Stimulated activated CD8-positive, alpha-beta memory T cell treated with anti-CD3 and anti-CD28 coated beads, Interleukin-4, amount 100 ng/mL, for 48 hours (primary cell): ENCODE results near the gene GABARAP.

Source experiments
- DNase-seq: peaks from one replicate; pipeline ENCODE4 v3.0.0-alpha.2; 2020

The GABARAP gene

DNA sequence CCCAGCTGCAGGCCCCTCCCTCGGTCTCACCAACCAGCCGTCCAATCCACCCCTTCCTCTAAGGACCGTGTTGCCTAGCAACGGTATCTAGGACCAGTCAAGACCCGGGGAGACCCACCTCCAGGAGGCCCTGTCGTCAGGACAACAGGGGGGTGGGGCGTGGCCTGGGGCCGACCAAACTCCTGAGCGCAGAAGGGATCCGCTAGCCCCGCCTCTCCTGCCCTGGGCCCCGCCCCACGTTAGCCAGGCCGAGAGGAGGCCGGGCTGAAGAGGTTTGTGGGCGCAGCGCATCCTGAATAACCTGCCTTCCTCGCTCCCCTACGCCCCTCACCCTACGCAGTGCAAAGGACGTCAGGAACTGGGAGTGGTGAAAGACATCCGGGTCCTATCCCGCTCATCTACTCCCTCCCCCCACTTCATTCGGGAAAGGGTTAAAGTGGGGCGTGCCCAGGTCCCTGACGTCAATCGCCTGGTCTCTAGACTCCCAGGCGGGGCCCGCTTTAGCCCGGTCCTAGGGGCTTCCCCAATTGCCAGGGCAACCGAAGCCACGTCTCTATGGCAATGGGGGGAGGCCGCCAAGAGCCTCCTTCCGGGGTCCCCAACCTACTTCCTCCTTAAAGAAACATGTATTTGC is 37.3 kb downstream of the GABARAP start:
- DNase-seq = peak; percentile 96

- no peak for DNase-seq
Observed at GRCh38 chr17:7204336-7204735, 37.9 kb downstream of the GABARAP start.

DNA sequence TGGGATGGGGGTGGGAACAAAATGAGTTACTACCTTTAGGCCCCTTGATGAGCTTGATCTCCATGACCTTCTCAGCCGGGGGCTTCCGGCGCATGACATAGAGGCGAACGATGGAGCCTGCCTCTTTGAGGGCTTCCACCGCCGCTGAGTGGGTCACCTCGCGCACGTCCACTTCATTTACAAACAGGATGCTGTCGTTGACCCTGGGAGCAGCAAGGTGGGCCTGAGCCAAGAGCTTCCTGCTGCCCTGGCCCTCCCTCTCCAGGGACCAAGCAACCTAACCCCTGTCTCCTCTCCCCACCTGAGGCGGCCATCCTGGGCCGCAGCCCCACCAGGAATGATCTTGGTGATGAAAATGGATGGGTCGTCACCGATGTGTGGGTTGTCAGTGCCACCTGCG is 38.9 kb downstream of the GABARAP start:
- DNase-seq = no peak

GRCh38 chr17:7196651-7197401 is 45.4 kb downstream of the GABARAP start:
- no peak for DNase-seq

GRCh38 chr17:7195971-7196370 is 46.3 kb downstream of the GABARAP start:
- DNase-seq = no peak

GRCh38 chr17:7192271-7192937 is 49.8 kb downstream of the GABARAP start:
- no peak for DNase-seq

DNA sequence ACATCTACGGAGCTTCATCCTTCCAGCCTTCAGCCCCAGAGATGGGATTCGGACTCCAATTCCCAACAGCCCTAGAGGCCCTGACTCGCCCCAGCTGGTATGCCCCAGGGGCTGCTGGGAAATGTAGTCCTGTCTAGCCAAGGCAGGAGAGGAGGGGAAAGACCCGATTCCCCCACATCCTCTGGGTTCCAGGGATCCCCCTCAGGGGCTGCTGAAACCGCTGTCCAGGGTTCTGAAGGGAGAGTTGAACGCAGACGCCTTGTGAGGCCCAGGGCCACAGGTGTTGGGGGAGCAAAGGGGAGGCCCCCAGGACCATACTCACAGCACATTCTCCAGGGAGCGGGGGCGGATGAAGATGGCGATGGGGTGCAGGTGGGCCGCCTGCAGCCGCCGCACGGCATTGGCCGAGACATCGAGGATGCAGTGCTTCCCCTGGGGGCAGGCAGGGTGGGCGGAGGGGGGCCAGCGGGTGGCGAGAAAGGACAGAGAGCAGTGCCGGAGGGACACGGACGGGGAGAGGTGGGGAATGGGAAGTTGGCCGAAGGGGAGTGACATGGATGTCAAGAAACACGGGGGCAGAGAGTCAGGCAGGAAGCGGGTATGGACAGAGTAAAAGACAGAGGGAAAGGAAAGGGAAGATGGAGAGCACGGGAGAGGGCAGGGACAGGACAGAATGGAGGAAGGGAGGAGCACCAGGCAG is 50.5 kb downstream of the GABARAP start:
- DNase-seq = peak; percentile 54

GRCh38 chr17:7191069-7191468 is 51.2 kb downstream of the GABARAP start:
- DNase-seq = no peak

DNA sequence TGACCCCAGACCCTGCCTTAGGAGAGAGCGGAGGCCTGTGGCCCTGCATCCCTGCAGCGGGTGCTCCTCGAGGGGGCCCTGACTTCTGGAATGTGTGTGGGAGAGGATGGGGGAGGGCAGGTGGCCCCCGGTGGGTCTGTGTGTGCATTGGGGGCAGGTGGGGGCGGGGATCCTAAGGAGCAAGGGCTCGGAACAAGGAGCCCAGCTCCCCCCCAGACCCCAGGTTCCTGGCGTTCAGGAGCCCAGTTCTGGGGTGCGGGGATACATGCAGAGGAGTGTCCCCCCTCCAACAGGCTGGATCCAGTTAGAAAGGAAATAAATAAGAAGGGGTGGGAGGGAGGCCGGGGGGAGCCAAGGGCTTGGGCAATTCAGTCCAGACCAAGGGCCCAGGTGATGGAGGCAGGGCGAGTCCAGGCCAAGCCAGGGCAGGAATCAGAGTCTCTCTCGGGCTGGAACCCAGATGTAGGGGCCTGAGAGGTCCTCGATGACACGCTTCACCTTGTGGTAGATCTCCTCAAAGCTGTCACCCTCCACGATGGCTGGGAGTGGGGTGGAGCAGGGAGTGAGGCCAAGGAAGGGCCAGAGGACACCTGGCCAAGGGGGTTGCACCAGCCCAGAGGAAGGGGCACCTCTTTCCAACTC is 51.9 kb downstream of the GABARAP start:
- DNase-seq = no peak
